Measurements from ENCODE around the gene CCDC167.

The CCDC167 gene

GRCh38 chr6:37491830-37492208, 7.9 kb downstream of the CCDC167 start:
- no peak overlapping the region for H4K12ac ChIP-seq (ENCODE audit: low read depth, low read length)
- no peak overlapping the region for H4K91ac ChIP-seq (ENCODE audit: low read depth, low read length)

GRCh38 chr6:37491171-37491829, 8.4 kb downstream of the CCDC167 start:
- no peak overlapping the region for H4K91ac ChIP-seq (ENCODE audit: low read depth, low read length)
- no peak overlapping the region for H2AK5ac ChIP-seq (ENCODE audit: low read length)
- H3K4me3 ChIP-seq (ENCODE audit: low read depth, low read length) = no peak overlapping the region
- H3K27me3 ChIP-seq (ENCODE audit: insufficient read depth, low read length) = no peaks in the 10 kb centered on the region
- no CpG with 5 or more reads among the region's 12 CpGs for WGBS (ENCODE audit: extremely low coverage, insufficient coverage, insufficient read length)
- no peak overlapping the region for H3K9ac ChIP-seq (ENCODE audit: low read length)
- H3K79me1 ChIP-seq (ENCODE audit: low read length) = no peaks in the 10 kb centered on the region
- no peak overlapping the region for H4K12ac ChIP-seq (ENCODE audit: low read depth, low read length)
- H2AFZ ChIP-seq (ENCODE audit: insufficient read depth, low read length, poor library complexity) = no peak overlapping the region
- no peak overlapping the region for H3K14ac ChIP-seq (ENCODE audit: low read length)
- no peak overlapping the region for H3K18ac ChIP-seq (ENCODE audit: low read length)
- no peak overlapping the region for H3K27ac ChIP-seq (ENCODE audit: low read depth, low read length)
- no peak for DNase-seq
- no peak overlapping the region for H3K4me2 ChIP-seq (ENCODE audit: low read length)
- H2BK5ac ChIP-seq (ENCODE audit: low read depth, low read length, poor library complexity) = no peak overlapping the region
- no peak overlapping the region for H3K23ac ChIP-seq (ENCODE audit: low read length)
- H2BK120ac ChIP-seq (ENCODE audit: insufficient read depth, low read length, poor library complexity) = no peak overlapping the region
- no peaks in the 10 kb centered on the region for H3K36me3 ChIP-seq (ENCODE audit: control insufficient read depth in 1 of 2, insufficient read depth in 2 of 2, low read length in 2 of 2)
- H3K9me3 ChIP-seq (ENCODE audit: insufficient read depth, low read depth, low read length) = no peaks in the 10 kb centered on the region
- no peaks in the 10 kb centered on the region for H3K79me2 ChIP-seq (ENCODE audit: control insufficient read depth, insufficient read depth, low read length, poor library complexity)
- no peak overlapping the region for H3K4ac ChIP-seq (ENCODE audit: low read depth, low read length)
- peaks cover 0 to 3% of the 10 kb centered on the region in 2 experiments for H3K4me1 ChIP-seq (ENCODE audit: control insufficient read depth in 1 of 2, insufficient read depth in 2 of 2, low read length in 2 of 2)
- no peak overlapping the region for H2BK12ac ChIP-seq (ENCODE audit: low read length)
- H4K8ac ChIP-seq (ENCODE audit: low read depth, low read length) = no peak overlapping the region

More at GRCh38 chr6:37491830-37492208, 7.9 kb downstream of the CCDC167 start:
- H4K8ac ChIP-seq (ENCODE audit: low read depth, low read length) = no peak overlapping the region
- no peaks in the 10 kb centered on the region for H3K36me3 ChIP-seq (ENCODE audit: control insufficient read depth in 1 of 2, insufficient read depth in 2 of 2, low read length in 2 of 2)
- no CpG with 5 or more reads among the region's 5 CpGs for WGBS (ENCODE audit: extremely low coverage, insufficient coverage, insufficient read length)
- H3K23ac ChIP-seq (ENCODE audit: low read length) = no peak overlapping the region
- H3K79me1 ChIP-seq (ENCODE audit: low read length) = no peaks in the 10 kb centered on the region
- no peak overlapping the region for H3K18ac ChIP-seq (ENCODE audit: low read length)
- no peak overlapping the region for H2AFZ ChIP-seq (ENCODE audit: insufficient read depth, low read length, poor library complexity)
- H3K9me3 ChIP-seq (ENCODE audit: insufficient read depth, low read depth, low read length) = no peaks in the 10 kb centered on the region
- no peak overlapping the region for H3K9ac ChIP-seq (ENCODE audit: low read length)
- H3K27ac ChIP-seq (ENCODE audit: low read depth, low read length) = no peak overlapping the region
- no peak overlapping the region for H2AK5ac ChIP-seq (ENCODE audit: low read length)
- H3K4me1 ChIP-seq (ENCODE audit: control insufficient read depth in 1 of 2, insufficient read depth in 2 of 2, low read length in 2 of 2) = peaks cover 0 to 3% of the 10 kb centered on the region in 2 experiments
- H3K79me2 ChIP-seq (ENCODE audit: control insufficient read depth, insufficient read depth, low read length, poor library complexity) = no peaks in the 10 kb centered on the region
- no peak overlapping the region for H2BK12ac ChIP-seq (ENCODE audit: low read length)
- no peak overlapping the region for H3K14ac ChIP-seq (ENCODE audit: low read length)
- no peaks in the 10 kb centered on the region for H3K27me3 ChIP-seq (ENCODE audit: insufficient read depth, low read length)
- no peak overlapping the region for H3K4me3 ChIP-seq (ENCODE audit: low read depth, low read length)
- H3K4me2 ChIP-seq (ENCODE audit: low read length) = no peak overlapping the region
- no peak for DNase-seq
- H2BK5ac ChIP-seq (ENCODE audit: low read depth, low read length, poor library complexity) = no peak overlapping the region
- H3K4ac ChIP-seq (ENCODE audit: low read depth, low read length) = no peak overlapping the region
- no peak overlapping the region for H2BK120ac ChIP-seq (ENCODE audit: insufficient read depth, low read length, poor library complexity)

- H3K9me3 ChIP-seq (ENCODE audit: insufficient read depth, low read depth, low read length) = no peaks in the 10 kb centered on the region
- H4K91ac ChIP-seq (ENCODE audit: low read depth, low read length) = no peak overlapping the region
- H3K36me3 ChIP-seq (ENCODE audit: control insufficient read depth in 1 of 2, insufficient read depth in 2 of 2, low read length in 2 of 2) = no peaks in the 10 kb centered on the region
- no CpG with 5 or more reads among the region's 9 CpGs for WGBS (ENCODE audit: extremely low coverage, insufficient coverage, insufficient read length)
- no peaks in the 10 kb centered on the region for H3K79me1 ChIP-seq (ENCODE audit: low read length)
- no peak overlapping the region for H3K14ac ChIP-seq (ENCODE audit: low read length)
- H2AFZ ChIP-seq (ENCODE audit: insufficient read depth, low read length, poor library complexity) = no peak overlapping the region
- no peak overlapping the region for H3K9ac ChIP-seq (ENCODE audit: low read length)
- no peak for DNase-seq
- no peak overlapping the region for H2AK5ac ChIP-seq (ENCODE audit: low read length)
- H4K12ac ChIP-seq (ENCODE audit: low read depth, low read length) = no peak overlapping the region
- no peaks in the 10 kb centered on the region for H3K27me3 ChIP-seq (ENCODE audit: insufficient read depth, low read length)
- H3K4me2 ChIP-seq (ENCODE audit: low read length) = no peak overlapping the region
- H3K4me3 ChIP-seq (ENCODE audit: low read depth, low read length) = no peak overlapping the region
- no peak overlapping the region for H3K27ac ChIP-seq (ENCODE audit: low read depth, low read length)
- H2BK120ac ChIP-seq (ENCODE audit: insufficient read depth, low read length, poor library complexity) = no peak overlapping the region
- H2BK5ac ChIP-seq (ENCODE audit: low read depth, low read length, poor library complexity) = no peak overlapping the region
- no peaks in the 10 kb centered on the region for H3K79me2 ChIP-seq (ENCODE audit: control insufficient read depth, insufficient read depth, low read length, poor library complexity)
- H3K4ac ChIP-seq (ENCODE audit: low read depth, low read length) = no peak overlapping the region
- H4K8ac ChIP-seq (ENCODE audit: low read depth, low read length) = no peak overlapping the region
- H2BK12ac ChIP-seq (ENCODE audit: low read length) = no peak overlapping the region
- H3K23ac ChIP-seq (ENCODE audit: low read length) = no peak overlapping the region
- H3K4me1 ChIP-seq (ENCODE audit: control insufficient read depth in 1 of 2, insufficient read depth in 2 of 2, low read length in 2 of 2) = peaks cover 0 to 3% of the 10 kb centered on the region in 2 experiments
- H3K18ac ChIP-seq (ENCODE audit: low read length) = no peak overlapping the region
These were observed 9.0 kb downstream of the CCDC167 start for GRCh38 chr6:37490536-37491170.

- Histone ChIP-seq H3K18ac (ENCODE audit: low read length) (no peak overlapping the region), H3K4me3 (ENCODE audit: low read depth, low read length) (no peak overlapping the region), H3K9ac (ENCODE audit: low read length) (no peak overlapping the region), H3K36me3 (ENCODE audit: control insufficient read depth in 1 of 2, insufficient read depth in 2 of 2, low read length in 2 of 2) (no peaks in the 10 kb centered on the region), H4K91ac (ENCODE audit: low read depth, low read length) (no peak overlapping the region), H3K9me3 (ENCODE audit: insufficient read depth, low read depth, low read length) (no peaks in the 10 kb centered on the region), H3K14ac (ENCODE audit: low read length) (no peak overlapping the region), H4K8ac (ENCODE audit: low read depth, low read length) (no peak overlapping the region), H3K4me2 (ENCODE audit: low read length) (no peak overlapping the region), H4K12ac (ENCODE audit: low read depth, low read length) (no peak overlapping the region), H3K79me1 (ENCODE audit: low read length) (no peaks in the 10 kb centered on the region), H2BK12ac (ENCODE audit: low read length) (no peak overlapping the region), H2AK5ac (ENCODE audit: low read length) (no peak overlapping the region), H2BK5ac (ENCODE audit: low read depth, low read length, poor library complexity) (no peak overlapping the region), H3K79me2 (ENCODE audit: control insufficient read depth, insufficient read depth, low read length, poor library complexity) (no peaks in the 10 kb centered on the region), H2AFZ (ENCODE audit: insufficient read depth, low read length, poor library complexity) (no peak overlapping the region), H3K4me1 (ENCODE audit: control insufficient read depth in 1 of 2, insufficient read depth in 2 of 2, low read length in 2 of 2) (peaks cover 0 to 3% of the 10 kb centered on the region in 2 experiments), H3K27me3 (ENCODE audit: insufficient read depth, low read length) (no peaks in the 10 kb centered on the region), H2BK120ac (ENCODE audit: insufficient read depth, low read length, poor library complexity) (no peak overlapping the region), H3K27ac (ENCODE audit: low read depth, low read length) (no peak overlapping the region), H3K23ac (ENCODE audit: low read length) (no peak overlapping the region), H3K4ac (ENCODE audit: low read depth, low read length) (no peak overlapping the region)
- no peak for DNase-seq
- WGBS (ENCODE audit: extremely low coverage, insufficient coverage, insufficient read length) = no CpG with 5 or more reads among the region's 10 CpGs
These were observed 9.9 kb downstream of the CCDC167 start for GRCh38 chr6:37489697-37490336.

Measured in trophoblast cell (in vitro differentiated cells and primary cell).